ENCODE results near the gene MAP3K10. TPM values are rescaled to one million over a fixed set of nuclear protein-coding genes. Genes with fewer than 3 reads are reported as not detected.
"Not testable (repeated sequence)": the region's sequence is repeated elsewhere in the genome, so short reads cannot be mapped to it uniquely, and the experiment has no call there.

MAP3K10 gene
- 19.6 TPM for total RNA-seq
- long read RNA-seq, partial matches to known transcripts: 8 of 13 reads
- long read RNA-seq, other reads (novel, unspliced or antisense): 5 of 13 reads

DNA sequence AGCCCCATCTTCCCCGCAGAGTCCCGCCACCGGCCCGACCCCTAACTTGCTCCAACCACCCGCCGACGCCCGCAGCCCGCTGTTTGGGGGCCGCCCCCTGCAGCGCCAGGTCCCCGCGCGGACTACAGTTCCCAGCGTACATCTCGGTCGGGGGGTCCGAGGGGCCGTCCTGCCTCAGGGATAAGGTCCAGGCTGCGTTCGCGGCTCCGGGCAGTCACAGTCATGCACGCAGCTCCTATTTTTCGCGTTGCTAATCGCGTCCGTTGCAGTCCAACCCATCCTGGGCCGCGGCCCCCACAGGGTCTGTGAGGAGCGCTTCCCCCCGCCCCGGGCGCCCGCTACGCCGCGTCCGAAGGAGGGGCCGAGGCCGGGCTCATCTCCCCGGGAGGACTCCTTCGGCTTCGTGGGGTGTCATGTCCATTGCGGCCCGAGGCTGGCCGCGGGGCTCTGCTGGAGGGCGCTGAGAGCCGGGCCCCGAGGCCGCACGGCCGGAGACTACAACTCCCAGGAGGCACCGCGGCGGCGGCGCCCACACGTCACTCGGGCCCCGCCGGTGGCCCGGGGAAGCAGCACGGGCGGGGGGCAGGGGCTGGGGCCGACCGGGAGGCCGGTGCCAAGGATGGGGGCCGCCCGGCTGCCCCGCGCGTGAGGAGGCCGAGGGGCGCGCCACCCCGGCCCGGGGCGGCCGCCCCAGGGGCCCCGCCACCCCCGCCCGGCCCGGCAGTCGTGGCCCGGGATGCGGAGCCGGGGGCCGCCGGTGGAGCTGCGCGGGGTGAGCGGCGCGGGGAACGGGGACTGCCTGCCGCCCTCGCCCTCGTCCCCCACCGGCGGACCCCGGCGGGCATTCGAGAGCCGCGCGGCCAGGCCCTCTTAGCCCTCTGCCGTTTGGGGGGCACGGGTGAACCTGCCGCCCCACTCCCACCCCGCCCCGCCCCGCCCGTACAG lies at the start of gene MAP3K10:
MAP3K10 (plus strand) TSS at position 536 of the 945 bp plus-strand sequence. CDS start 606 bp downstream, outside the sequence.
- DNase-seq (peak; percentile 88), ATAC-seq (peak; percentile 96)

DNA sequence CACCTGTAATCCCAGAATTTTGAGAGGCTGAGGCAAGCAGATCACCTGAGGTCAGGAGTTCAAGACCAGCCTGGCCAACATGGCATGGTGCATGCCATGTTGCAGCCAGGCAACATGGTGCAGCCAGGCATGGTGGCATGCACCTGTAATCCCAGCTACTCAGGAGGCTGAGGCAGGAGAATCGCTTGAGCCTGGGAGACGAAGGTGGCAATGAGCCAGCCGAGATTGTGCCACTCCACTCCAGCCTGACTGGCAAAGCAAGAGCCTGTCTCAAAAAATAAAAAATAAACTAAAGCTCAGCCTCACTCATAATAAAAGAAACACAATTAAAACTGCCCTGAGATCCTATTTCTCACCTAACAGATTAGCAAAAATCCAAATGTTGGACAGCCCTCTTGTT lies 49.7 kb upstream of the MAP3K10 start:
- DNase-seq (no peak), ATAC-seq (no peak)
- intact Hi-C loops (cut with micrococcal nuclease): no loop called here

More for the DNA sequence above, at the start of gene MAP3K10:
- intact Hi-C loops (cut with micrococcal nuclease): no loop called here

DNA sequence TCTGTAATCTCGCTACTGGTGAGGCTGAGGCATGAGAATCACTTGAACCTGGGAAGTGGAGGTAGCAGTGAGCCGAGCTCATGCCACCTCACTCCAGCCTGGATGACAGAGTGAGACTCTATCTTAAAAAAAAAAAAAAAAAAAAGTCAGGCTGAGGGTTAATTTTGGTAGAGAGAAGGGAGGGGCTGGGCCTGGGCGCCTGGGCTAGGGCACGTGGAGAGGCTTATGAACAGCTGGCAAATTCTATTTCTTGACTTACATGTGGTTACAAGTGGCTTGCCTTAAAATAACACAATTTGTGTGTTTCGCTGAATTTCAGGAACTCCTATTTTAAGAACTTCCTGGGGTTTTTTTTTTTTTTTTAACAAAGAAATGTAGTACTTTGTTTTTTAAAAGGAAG lies 47.6 kb upstream of the MAP3K10 start:
- intact Hi-C loops (cut with micrococcal nuclease): no loop called here
- DNase-seq (peak; percentile 52), ATAC-seq (peak; percentile 75)

DNA sequence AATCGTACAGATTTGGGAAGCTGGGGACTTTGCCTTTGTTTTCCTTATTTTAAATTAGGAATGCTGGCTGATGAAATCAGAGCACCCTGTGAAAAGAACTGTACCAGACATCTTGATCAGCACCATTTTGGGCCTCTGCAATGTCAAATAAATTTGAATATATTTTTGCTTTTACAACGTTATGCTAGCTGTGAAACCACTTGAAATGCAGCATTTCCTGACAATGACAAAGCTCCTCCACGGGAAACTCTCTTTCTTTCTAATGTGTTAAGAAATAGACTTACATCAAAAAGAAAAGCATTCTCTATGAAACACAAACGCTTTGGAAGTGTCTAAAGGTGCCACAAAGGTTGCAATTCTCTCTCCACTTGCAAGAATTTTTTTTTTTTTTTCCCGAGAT lies 47.1 kb upstream of the MAP3K10 start:
- ATAC-seq (no peak), DNase-seq (no peak)
- intact Hi-C loops (cut with micrococcal nuclease): no loop called here

DNA sequence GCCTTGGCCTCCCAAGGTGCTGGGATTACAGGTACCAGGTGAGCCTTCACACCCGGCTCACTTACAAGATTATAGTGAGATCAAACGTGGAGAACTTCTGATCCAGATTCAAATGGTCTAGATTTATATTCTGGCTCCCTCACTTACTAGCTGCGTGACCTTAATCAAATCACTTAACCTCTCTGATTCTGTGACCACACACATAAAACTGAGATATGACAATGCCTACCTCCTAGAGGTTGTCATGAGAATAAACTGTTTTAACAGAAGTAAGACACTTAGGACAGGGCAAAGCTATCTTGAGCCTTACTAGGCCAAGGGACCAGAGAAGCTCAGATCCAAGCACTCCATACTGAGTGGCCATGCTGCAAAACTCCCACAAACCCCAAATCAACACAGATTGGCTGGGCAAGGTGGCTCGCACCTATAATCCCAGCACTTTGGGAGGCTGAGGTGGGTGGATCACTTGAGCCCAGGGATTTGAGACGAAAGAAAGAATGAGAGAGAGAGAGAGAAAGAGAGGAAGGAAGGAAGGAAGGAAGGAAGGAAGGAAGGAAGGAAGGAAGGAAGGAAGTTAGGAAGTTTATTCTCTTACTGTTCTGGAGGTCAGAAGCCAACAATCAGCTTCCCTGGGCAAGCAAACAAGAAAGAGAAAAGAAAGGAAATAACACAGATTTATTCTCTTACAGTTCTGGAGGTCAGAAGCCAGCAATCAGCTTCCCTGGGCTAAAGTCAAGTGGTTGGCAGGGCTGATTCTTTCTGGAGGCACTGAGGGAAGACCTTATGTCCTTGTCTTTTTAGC lies 46.1 kb upstream of the MAP3K10 start:
- ATAC-seq (no peak), DNase-seq (no peak)
- intact Hi-C loops (cut with micrococcal nuclease): no loop called here

DNA sequence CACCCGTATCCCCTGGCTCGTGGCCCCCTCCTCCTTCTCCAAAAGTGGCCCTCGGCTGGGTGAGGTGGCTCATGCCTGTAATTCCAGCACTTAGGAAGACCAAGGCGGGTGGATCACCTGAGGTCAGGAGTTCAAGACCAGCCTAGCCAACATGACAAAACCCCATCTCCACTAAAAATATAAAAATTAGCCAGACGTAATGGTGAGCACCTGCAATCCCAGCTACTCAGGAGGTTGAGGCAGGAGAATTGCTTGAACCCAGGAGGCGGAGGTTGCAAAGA lies 45.5 kb upstream of the MAP3K10 start:
- not testable (repeated sequence) for DNase-seq

DNA sequence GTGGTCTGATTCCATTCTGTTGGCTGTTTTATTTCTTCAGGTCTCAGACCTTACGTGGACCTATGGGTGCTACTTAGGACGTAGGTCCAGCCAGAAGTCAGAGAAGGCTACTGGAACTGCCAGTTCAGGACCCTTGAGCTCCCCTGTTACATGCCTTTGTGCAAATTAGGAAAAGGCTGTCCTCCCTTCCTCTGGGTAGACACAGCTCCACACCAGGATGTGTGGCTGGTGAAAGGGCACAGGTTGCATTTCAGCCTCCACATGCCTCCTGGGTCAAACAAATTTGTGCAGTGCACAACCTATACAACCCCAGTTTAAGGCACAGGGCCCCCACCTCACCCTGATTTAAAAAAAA lies 43.9 kb upstream of the MAP3K10 start:
- ATAC-seq: no peak
- DNase-seq: no peak
- intact Hi-C loops (cut with micrococcal nuclease): no loop called here

More for the DNA sequence above, 45.5 kb upstream of the MAP3K10 start:
- ATAC-seq; intact Hi-C loops (cut with micrococcal nuclease): not testable (repeated sequence)

DNA sequence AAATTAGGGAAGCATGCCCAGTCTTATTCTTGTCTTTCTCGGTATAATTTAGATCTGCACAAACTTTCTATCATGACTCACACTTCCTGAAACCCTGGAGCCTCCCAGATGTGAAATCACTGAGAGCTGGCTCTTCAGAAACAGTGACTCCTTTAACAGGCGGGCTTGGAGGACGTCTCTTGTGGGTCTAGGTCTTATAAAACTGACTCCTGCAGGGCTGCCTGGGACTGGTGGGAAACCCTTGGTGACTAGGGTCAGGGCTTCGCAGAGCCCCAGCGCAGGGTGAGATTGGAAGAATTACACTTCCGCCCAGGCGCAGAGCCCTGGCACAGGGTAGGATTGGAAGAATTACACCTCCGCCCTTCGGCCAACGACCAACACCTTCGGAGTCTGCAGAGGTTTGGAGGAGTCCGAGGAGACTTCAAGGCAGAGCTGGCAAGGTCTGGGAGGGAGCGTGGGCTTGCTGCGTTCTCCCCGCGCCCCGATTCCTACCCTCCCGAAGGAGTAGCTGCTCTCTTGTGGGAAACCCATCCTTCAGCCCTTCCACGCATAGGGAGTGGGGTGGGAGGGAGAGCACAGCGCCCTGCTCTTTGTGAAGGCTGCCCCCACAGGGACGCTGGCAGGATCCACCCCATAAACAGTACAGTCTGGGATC lies 43.4 kb upstream of the MAP3K10 start:
- intact Hi-C loops (cut with micrococcal nuclease): no loop called here
- DNase-seq: no peak
- ATAC-seq: peak; percentile 29

DNA sequence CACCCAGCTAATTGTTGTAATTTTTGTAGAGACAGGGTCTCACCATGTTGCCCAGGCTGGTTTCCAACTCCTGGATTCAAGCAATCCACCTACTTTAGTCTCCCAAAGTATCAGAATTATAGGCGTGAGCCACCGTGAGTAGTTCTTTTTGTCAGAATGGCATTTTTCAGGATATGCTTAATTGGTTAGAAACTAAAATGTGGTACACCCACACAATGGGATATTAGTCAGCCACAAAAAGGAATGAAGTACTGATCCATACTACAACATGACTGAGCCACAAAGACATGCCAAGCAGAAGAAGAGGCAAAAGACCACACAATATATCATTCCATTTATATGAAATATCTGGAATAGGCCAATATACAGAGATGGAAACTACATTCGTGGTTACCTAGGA lies 41.7 kb upstream of the MAP3K10 start:
- intact Hi-C loops (cut with micrococcal nuclease): no loop called here
- no peak for DNase-seq
- no peak for ATAC-seq

DNA sequence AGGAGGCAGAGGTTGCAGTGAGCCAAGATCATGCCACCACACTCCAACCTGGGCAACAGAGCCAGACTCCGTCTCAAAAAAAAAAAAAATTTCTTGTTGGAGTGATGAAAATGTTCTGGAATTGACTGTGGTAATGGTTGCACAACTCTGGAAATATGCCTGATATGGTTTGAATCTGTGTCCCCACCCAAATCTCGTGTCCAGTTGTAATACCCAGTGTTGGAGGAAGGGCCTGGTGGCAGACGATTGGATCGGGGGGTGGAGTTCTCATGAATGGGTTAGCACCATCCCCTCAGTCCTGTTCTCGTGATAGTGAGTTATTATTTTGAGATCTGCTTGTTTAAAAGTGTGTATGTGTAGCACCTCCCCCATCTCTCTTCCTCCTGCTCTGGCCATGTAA lies 41.1 kb upstream of the MAP3K10 start:
- DNase-seq (no peak), ATAC-seq (no peak)
- intact Hi-C loops (cut with micrococcal nuclease): no loop called here

DNA sequence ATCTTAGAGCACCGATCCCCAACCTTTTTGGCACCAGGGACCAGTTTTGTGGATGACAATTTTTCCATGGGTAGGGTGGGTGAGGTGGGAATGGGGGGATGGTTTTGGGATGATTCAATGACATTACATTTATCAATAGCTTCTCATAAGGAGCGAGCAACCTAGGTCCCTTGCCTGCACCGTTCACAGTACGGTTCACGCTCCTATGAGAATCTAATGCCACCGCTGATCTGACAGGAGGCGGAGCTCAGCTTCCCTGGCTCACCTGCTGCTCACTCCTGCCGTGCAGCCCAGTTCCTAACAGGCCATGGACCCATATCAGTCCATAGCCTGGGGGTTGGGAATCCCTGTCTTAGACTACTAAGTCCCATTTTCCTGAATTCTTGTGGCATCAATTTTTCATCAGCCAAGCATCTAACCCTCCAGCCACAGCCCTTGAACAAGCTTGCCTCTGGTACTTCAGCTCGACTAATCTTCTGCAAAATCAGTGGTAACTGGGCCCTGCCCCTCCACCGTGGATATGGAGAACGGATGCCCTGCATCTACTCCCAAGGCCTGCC lies 37.0 kb upstream of the MAP3K10 start:
- intact Hi-C loops (cut with micrococcal nuclease): no loop called here
- no peak for DNase-seq
- no peak for ATAC-seq

DNA sequence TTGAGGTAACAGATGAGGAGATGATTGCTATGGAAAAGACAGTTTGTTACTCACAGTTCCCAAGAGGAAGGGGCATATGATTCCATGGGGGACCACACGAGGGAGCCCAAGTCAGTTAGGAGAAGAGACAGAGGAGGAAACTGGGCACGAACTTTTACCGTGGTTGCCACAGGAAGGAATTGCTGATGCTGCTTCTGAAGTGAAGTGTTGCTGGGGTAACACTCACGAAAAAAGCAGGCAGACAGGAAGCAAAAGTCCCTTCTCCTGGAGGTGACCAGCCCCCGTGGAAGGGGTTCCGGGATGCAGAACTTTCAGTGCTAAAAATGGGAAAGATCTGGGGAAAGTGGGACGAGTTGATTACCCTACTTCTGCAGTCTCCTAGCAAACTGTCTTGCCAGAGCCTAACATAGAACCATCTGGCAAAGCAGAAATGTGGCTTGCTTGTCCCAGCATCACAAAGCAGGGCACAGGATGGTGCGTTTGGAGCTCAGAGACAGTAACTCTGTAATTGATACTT lies 35.4 kb upstream of the MAP3K10 start:
- no peak for ATAC-seq

DNA sequence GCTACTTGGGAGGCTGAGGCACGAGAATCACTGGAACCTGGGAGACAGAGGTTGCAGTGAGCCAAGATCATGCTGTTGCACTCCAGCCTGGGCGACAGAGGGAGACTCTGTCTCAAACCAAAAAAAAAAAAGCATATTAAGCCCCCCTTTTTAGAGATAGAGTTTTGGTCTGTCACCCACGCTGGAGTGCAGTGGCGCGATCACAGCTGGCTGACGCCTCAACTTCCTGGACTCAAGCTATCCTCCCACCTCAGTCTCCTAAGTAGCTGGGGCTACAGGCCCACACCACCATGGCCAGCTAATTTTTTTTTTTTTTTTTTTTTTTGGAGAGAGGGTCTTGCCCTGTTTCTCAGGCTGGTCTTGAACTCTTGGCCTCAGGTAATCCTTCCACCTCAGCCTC lies 34.2 kb upstream of the MAP3K10 start:
- no peak for DNase-seq
- intact Hi-C loops (cut with micrococcal nuclease): no loop called here
- ATAC-seq: no peak

More for the DNA sequence above, 35.4 kb upstream of the MAP3K10 start:
- intact Hi-C loops (cut with micrococcal nuclease): no loop called here
- DNase-seq: no peak

DNA sequence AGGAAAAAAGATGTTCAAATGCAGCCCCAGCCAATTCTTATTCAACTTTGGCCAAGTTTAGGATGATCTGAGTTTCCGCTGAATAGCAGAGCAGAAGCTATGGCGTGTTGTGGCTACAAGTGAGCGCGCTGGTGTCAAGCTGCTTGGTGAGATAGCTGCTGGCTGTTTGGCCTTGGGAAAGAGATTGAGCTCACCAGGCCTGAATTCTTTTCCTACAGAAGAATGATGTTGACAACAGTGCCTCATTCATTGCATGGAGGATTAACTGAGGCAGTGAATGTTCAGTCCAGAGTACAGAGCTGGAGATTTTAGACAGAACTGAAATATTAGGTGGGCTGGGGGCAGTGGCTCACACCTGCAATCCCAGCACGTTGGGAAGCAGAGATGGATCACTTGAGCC lies 31.5 kb upstream of the MAP3K10 start:
- no peak for ATAC-seq
- intact Hi-C loops (cut with micrococcal nuclease): no loop called here
- no peak for DNase-seq

DNA sequence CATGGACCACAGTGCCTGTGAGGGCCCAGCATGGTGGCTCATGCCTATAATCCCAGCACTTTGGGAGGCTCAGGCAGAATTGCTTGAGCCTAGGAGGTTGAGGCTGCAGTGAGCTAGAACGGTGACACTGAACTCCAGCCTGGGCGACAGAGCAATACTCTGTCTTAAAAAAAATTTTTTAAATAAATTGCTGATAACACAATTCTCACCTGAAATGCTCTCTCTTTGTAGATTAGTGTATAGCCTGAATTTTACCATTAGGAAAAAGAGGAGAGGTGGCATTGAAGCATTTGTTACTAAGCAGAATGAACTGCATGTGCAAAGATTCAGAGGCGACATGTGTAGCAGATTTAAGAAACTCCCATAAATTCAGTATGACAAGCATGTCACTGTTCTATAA lies 29.1 kb upstream of the MAP3K10 start:
- intact Hi-C loops (cut with micrococcal nuclease): no loop called here
- ATAC-seq (no peak), DNase-seq (no peak)

DNA sequence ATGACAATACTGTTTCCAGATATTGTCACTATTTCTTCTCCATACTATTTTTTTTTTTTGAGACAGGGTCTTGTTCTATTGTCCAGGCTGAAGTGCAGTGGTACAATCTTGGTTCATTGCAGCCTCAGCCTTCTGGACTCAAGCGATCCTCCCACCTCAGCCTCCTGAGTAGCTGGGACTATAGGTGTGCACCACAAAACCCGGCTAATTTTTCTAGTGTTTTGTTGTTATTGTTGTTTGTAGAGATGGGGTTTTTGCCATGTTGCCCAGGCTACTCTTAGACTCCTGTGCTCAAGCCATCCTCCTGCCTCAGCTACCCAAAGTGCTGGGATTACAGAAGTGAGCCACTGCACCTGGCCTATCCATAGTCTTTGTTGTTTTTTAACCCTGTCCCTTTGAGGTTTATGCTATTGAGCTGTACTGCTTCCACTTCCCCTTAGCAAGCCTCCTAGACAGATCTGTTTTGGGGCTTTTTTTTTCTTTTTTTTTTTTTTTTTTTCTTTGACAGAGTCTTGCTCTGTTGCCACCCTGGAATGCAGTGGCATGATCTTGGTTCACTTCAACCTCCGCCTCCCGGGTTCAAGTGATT lies 27.6 kb upstream of the MAP3K10 start:
- intact Hi-C loops (cut with micrococcal nuclease): no loop called here
- DNase-seq: no peak
- no peak for ATAC-seq

DNA sequence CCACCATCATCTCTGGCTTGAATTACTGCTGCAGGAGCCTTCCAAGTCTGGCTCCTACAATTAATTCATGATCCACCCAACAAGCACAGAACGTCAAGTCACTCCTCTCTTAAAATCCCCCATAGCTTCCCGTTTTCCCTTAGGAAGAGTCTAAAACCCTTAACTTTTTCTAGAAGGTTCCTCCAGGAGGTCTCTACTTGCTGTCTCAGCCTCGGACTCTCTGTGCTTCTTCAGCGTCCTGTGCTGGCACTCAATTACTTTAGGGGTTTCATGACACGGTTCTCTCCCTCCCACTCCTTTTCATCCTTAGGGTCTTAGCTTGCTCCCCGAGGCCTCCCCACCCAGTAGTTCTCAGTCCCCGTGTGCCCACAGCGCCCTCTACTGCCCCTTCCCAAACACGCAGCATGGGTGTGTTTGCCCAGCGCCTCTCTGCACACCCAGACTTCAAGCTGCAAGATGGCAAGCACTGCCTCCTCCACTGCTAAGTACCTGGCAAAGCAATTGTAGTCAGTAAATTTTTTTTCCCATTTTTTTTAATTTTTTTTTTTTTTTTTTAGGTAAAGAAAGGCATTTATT lies 25.8 kb upstream of the MAP3K10 start:
- ATAC-seq (peak; percentile 62), DNase-seq (peak; percentile 64)
- intact Hi-C loops (cut with micrococcal nuclease): no loop called here

DNA sequence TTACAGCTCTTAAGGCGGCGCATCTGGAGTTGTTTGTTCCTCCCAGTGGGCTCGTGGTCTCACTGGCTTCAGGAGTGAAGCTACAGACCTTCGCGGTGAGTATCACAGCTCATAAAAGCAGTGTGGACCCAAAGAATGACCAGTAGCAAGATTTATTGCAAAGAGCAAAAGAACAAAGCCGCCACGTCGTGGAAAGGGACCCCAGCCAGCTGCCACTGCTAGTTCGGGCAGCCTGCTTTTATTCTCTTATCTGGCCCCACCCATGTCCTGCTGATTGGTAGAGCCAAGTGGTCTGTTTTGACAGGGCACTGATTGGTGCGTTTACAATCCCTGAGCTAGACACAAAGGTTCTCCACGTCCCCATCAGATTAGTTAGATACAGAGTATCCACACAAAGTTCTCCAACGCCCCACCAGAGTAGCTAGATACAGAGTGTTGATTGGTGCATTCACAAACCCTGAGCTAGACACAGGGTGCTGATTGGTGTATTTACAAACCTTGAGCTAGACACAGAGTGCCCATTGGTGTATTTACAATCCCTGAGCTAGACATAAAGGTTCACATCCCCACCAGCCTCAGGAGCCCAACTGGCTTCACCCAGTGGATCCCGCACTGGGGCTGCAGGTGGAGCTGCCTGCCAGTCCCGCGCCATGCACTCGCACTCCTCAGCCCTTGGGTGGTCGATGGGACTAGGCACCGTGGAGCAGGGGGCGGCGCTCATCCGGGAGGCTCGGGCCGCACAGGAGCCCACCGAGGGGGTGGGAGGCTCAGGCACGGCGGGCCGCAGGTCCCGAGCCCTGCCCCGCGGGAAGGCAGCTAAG lies 21.5 kb upstream of the MAP3K10 start:
- DNase-seq; ATAC-seq; intact Hi-C loops (cut with micrococcal nuclease): not testable (repeated sequence)

Data from left ventricle myocardium superior (tissue), 1 donor.